SK-N-SH (cell line): Measurements from ENCODE around the gene TBC1D9B.

Experiments used
- CHD2 ChIP-seq: fragments of 150-350 bp; IDR thresholded peaks from 2 replicates; pipeline ENCODE4 v1.6.1; 2018; ENCODE audit warnings: low read length; ENCODE audit not compliant: partially characterized antibody
- ELF1 ChIP-seq: IDR thresholded peaks from 2 replicates; pipeline ENCODE4 v1.4.0; 2012
- FOXM1 ChIP-seq: IDR thresholded peaks from 2 replicates; pipeline ENCODE4 v1.4.0; 2012; ENCODE audit warnings: low read depth, mild to moderate bottlenecking
- RAD21 ChIP-seq: IDR thresholded peaks from 2 replicates; pipeline ENCODE4 v1.6.1; 2012; ENCODE audit warnings: mild to moderate bottlenecking, low read length
- TF ChIP-seq, protein P1 (sequence below): fragments of 200-600 bp; sonication (generic); IDR thresholded peaks from 2 replicates; pipeline ENCODE4 v1.6.1; 2017; ENCODE audit warnings: antibody characterized with exemption, mild to moderate bottlenecking, moderate library complexity
- TF ChIP-seq, protein P2 (sequence below): fragments of 150-350 bp; IDR thresholded peaks from 2 replicates; pipeline ENCODE4 v1.6.1; 2017; ENCODE audit warnings: antibody characterized with exemption, low read length, low read depth, borderline replicate concordance

DNA sequence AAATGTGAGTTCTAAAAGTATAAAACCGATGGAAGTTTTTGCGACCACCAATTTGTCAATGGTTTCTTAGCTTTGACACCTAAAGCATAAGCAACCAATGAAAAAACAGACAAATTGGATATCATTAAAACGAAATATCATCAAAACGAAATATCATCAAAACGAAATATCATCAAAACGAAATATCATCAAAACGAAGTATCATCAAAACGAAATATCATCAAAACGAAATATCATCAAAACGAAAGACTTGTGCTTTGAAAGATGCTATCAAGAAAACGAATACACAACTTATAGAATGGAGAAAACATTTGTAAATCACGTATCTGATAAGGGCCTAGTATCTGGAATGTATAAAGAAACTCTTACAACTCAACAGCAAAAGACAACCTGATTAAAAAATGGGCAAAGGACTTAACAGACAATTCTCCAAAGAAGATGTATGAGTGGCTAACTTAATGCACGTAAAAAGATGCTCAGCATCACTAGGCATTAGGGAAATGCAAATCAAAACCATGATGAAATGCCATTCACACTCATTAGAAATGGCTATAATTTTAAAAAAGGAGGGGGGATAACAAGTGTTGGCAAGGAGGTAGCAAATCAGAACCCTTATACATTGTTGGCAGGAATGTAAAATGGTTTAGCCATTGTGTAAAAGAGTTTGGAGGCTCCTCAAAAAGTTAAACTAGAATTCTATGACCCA is 29.4 kb upstream of the TBC1D9B start:
- TF ChIP-seq, protein P1, sequence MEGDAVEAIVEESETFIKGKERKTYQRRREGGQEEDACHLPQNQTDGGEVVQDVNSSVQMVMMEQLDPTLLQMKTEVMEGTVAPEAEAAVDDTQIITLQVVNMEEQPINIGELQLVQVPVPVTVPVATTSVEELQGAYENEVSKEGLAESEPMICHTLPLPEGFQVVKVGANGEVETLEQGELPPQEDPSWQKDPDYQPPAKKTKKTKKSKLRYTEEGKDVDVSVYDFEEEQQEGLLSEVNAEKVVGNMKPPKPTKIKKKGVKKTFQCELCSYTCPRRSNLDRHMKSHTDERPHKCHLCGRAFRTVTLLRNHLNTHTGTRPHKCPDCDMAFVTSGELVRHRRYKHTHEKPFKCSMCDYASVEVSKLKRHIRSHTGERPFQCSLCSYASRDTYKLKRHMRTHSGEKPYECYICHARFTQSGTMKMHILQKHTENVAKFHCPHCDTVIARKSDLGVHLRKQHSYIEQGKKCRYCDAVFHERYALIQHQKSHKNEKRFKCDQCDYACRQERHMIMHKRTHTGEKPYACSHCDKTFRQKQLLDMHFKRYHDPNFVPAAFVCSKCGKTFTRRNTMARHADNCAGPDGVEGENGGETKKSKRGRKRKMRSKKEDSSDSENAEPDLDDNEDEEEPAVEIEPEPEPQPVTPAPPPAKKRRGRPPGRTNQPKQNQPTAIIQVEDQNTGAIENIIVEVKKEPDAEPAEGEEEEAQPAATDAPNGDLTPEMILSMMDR = no peak
- TF ChIP-seq FOXM1 (no peak), RAD21 (no peak), CHD2 (no peak), ELF1 (no peak)
- TF ChIP-seq, protein P2, sequence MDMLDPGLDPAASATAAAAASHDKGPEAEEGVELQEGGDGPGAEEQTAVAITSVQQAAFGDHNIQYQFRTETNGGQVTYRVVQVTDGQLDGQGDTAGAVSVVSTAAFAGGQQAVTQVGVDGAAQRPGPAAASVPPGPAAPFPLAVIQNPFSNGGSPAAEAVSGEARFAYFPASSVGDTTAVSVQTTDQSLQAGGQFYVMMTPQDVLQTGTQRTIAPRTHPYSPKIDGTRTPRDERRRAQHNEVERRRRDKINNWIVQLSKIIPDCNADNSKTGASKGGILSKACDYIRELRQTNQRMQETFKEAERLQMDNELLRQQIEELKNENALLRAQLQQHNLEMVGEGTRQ = no peak
